Activated T-cell treated with anti-CD3 and anti-CD28 coated beads, Interleukin-2, amount 50 U/mL, for 24 hours (primary cell): ENCODE results near the gene CIPC.

Experiments used
- DNase-seq: peaks from one replicate; pipeline ENCODE4 v3.0.0-alpha.2; 2020
- H3K27ac Mint-ChIP-seq: 2 replicates; pipeline ENCODE4 v1.8.0; 2020; ENCODE audit warnings: mild to moderate bottlenecking, mixed read lengths
- H3K27me3 Mint-ChIP-seq: 2 replicates; pipeline ENCODE4 v1.8.0; 2020; ENCODE audit warnings: mixed read lengths
- H3K36me3 Mint-ChIP-seq: 2 replicates; pipeline ENCODE4 v1.8.0; 2020; ENCODE audit warnings: low read depth, mixed read lengths
- H3K4me1 Mint-ChIP-seq: 2 replicates; pipeline ENCODE4 v1.8.0; 2020; ENCODE audit warnings: low read depth, mixed read lengths
- H3K4me3 Mint-ChIP-seq: 2 replicates; pipeline ENCODE4 v1.8.0; 2020; ENCODE audit warnings: mild to moderate bottlenecking, moderate library complexity, mixed read lengths
- H3K9me3 Mint-ChIP-seq: 2 replicates; pipeline ENCODE4 v1.8.0; 2020; ENCODE audit warnings: mixed read lengths

Gene CIPC

DNA sequence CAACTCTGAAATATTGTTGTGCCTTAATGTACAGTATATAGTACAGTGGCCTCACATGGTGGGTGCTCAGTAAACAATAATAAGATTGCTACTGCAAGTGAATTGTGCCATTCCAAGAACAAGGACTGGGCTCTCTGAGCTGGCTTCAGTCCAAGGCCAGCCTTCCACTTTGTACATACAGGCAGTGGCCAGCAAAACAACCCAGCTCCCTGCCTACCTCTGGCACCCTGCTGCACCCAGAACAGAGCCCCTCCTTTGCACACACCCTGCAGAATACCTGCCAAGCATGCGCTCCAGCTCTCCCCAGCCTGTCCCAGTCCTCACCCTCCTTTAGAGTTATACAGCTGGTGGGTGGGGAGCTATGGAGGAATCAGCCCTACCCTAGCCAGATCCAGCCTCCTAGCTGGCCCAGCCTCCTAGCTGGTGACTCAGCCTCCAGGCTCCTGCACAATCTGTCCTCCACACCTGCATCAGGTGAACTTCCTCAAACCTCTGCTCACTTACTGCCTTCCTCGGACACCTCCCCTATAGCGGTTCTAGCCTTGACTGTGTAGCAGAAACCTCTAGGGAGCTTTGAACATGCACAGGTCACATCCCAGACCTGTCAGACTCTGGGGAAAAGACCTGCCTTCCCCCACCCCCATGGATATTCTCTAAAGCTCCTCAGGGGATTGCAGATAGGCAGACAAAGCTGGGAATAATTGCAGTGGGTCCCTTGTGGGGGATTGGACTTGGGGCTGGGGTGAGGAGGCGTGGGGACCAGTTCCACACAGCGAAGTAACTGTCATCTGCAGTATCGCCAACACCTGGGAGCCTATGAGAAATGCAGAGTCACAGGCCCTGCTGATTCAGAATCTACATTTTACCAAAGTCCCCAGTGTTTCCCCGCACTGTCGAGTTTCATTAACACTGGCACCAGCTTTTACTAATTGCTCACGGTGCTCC lies 25.6 kb downstream of the CIPC start:
- no peaks in the 10 kb centered on the region for H3K9me3 Mint-ChIP-seq
- peaks cover 48% of the 10 kb centered on the region for H3K4me1 Mint-ChIP-seq
- H3K4me3 Mint-ChIP-seq = peak overlapping the region; percentile 75
- H3K36me3 Mint-ChIP-seq = peaks cover 20% of the 10 kb centered on the region
- H3K27me3 Mint-ChIP-seq = peaks cover 25% of the 10 kb centered on the region
- no peak for DNase-seq
- peak overlapping the region; percentile 27 for H3K27ac Mint-ChIP-seq

DNA sequence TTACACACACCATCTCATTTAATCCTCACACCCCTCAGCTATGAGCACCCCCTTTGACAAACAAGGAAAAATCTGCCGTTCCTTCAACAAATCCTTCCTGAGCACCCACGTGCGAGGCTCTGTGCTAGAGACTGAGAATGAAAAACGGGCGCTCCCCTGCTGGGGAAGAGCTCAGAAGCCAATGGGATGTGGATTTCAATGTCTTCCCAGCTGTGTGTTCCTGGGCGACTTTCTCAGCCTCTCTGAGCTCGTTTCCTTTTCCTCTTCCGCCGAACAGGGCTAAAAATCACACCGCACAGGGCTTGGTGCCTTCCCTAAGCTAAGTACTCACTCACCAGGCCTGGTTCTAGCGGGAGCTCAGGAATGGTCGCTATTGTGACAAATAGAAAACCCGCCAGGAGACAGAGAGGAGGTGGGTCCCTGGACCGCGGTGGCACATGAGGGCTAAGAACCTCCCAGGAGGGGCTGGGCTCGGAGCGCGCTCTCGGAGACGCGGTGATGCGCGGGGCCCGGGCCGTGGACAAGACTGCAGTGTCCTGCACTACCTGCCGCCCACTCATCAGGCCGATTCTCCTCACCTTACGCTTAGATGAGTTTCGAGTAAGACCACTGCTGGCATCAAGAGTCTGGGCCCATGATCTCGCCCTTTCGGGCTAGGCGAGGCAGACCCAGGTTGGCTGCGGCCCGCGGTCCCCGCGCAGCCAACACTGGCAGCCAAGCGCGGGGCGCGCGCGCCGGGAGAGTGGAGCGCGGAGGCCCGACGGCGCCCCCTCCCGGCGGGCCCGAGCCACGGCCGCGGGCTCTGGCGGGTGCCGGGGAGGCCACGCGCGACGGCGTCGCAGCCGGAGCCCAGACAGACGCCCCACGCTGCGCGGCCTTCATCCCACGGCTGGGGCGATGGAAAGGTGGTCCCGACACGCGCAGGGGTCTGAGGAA lies 26.6 kb downstream of the CIPC start:
- Mint-ChIP-seq H3K27me3 (peaks cover 27% of the 10 kb centered on the region), H3K4me3 (peak overlapping the region; percentile 75), H3K36me3 (peaks cover 17% of the 10 kb centered on the region), H3K4me1 (peaks cover 48% of the 10 kb centered on the region), H3K27ac (peak overlapping the region; percentile 74), H3K9me3 (no peaks in the 10 kb centered on the region)
- peak; percentile 81 for DNase-seq

DNA sequence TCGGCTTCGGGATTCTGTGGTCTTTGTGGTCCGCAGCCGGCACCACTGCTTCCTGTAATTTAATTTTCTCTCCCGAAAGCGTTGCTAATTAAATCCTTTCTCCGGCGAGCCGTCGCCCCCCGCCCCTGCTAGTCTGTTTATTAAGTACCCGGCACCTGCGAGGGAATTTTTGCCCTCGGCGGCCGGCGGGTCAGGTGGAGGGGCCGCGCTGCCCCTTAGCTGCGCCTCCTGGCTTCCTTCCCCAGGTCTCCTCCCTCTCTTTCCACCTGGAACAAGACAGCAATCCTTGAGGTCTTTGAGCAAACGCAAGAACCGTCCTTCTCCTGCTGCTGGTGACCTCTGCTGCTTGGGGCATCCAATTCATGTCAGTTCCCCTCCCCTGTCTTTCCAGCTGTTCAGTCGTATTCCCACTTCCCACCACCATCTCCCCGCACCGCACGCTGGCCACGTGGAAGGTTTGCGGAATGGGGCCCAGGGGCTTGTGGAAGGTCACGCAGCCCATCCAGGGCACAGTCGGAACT lies 27.3 kb downstream of the CIPC start:
- no peaks in the 10 kb centered on the region for H3K9me3 Mint-ChIP-seq
- DNase-seq = no peak
- peaks cover 14% of the 10 kb centered on the region for H3K36me3 Mint-ChIP-seq
- H3K4me1 Mint-ChIP-seq = peaks cover 41% of the 10 kb centered on the region
- peak overlapping the region; percentile 8 for H3K27ac Mint-ChIP-seq
- H3K4me3 Mint-ChIP-seq = peak overlapping the region; percentile 64
- peaks cover 30% of the 10 kb centered on the region for H3K27me3 Mint-ChIP-seq

DNA sequence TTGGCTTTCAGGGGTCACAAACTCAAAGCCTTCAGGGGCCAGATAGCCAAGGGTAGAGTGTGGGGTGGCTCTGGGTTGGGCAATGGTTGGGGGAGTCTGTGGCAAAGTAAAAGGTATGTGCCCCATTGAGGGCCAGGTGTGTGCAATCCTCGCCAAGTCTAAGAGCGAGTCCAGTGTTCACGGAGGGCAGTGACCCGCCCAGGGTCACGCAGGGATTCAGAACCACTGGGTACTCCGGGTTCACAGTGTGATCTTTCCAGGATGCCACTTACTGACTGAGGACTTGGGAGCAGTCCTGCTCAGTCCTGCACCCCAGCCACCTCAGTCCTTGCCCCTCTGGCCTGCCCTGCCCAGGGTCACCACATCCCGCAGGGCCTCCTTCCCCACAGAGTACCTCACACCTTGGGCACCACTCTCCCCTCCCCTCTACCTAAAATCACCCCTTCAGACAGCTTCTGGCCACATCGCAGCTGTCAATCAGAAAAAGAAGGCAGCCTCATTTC lies 27.8 kb downstream of the CIPC start:
- peaks cover 36% of the 10 kb centered on the region for H3K4me1 Mint-ChIP-seq
- peaks cover 30% of the 10 kb centered on the region for H3K27me3 Mint-ChIP-seq
- H3K4me3 Mint-ChIP-seq = peak overlapping the region; percentile 64
- H3K9me3 Mint-ChIP-seq = no peaks in the 10 kb centered on the region
- H3K36me3 Mint-ChIP-seq = peaks cover 10% of the 10 kb centered on the region
- no peak overlapping the region for H3K27ac Mint-ChIP-seq
- DNase-seq = no peak

DNA sequence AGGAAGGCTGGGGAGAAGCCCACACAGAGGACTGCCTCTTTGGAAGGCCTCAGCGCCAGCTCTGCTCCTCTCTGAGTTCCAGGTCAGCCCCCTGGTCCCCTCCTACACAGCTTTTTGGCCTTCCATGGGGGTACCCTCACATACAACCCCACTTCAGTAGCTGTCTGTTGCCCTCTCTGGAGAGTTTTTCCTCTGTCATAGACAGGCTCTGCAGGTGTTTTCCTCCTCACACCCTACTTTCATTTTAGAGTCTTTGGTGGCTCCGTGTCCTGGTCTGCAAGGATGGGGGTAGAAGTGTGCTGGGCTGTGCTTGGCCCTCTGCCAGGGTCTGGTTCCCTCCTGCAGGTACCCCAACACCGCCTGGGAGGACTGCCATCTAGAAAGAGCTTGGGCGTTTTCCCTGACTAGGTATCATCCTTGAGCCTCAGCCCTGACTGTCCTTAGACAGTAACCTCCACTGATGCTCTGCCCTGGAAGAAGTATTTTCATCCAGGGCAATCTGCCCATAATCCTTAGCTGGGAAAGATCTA lies 28.5 kb downstream of the CIPC start:
- Mint-ChIP-seq H3K27ac (no peak overlapping the region), H3K9me3 (no peaks in the 10 kb centered on the region), H3K36me3 (peaks cover 5% of the 10 kb centered on the region), H3K4me1 (peaks cover 30% of the 10 kb centered on the region), H3K4me3 (no peak overlapping the region), H3K27me3 (peaks cover 34% of the 10 kb centered on the region)
- no peak for DNase-seq

DNA sequence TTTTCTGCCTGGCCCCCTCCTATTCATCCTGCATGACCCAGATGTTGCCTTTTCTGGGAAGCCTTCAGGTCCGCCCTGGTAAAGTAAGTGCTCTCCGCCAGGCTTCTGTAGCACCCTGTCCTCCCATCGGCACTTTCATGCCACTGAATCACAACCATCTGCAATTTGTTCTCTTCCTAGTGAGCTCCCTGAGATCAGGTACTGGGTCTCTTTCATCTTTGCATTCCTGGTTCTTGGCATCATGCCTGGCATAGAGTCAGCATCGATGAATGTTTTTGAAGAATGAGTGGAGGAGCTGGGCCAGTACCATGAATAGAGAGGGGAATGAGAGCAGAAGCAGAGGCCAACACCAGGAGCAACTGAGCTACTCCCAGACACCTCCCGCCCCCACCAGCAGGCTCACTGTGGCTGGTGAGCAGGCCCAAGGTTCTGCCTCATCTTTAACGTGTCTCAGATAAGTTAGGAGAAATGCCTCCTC lies 30.4 kb downstream of the CIPC start:
- Mint-ChIP-seq H3K4me3 (no peak overlapping the region), H3K27me3 (peaks cover 53% of the 10 kb centered on the region)

DNA sequence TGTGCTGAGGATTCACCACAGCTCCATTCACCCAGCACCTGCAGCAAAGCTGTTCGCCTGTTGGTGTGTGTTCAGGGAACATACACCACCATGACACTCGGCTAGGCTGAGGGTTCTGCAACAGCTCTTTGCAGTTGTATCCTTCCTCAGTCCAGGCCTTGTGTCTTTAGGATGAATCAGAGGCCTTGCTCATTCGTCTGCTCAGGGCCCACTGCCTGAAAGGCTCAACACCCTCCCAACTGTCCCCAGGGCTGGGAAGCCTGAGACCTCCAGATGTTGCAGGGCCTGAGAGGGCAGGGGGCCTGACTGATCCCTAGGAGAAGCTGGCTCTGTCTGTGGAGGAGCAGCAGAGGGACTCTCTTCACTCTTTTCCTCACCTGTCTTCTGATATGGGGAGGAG lies 32.3 kb downstream of the CIPC start:
- Mint-ChIP-seq H3K27me3 (peaks cover 71% of the 10 kb centered on the region), H3K36me3 (no peaks in the 10 kb centered on the region), H3K4me3 (no peak overlapping the region), H3K27ac (no peak overlapping the region), H3K4me1 (peaks cover 6% of the 10 kb centered on the region), H3K9me3 (no peaks in the 10 kb centered on the region)
- no peak for DNase-seq

More for the DNA sequence above, 30.4 kb downstream of the CIPC start:
- Mint-ChIP-seq H3K4me1 (peaks cover 18% of the 10 kb centered on the region), H3K9me3 (no peaks in the 10 kb centered on the region), H3K27ac (no peak overlapping the region), H3K36me3 (no peaks in the 10 kb centered on the region)
- DNase-seq = no peak

DNA sequence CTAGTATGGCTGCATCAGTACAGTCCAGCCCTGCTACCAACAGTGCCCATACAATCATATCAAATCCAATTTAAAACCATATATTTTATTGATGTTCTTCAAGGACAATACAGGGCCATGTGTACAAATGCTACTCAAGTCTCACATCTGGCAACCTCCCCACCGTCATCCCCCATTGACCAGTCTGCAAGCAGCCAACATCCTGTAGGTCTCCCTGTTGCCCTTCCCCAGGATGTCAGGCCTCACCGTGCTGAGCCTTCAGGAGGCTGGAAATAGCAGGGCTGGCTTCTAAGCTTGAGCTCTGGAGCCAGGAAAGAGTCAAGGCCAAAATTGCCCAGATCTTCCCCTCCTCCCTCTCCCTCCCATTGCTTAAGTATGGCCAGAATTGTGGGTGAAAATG lies 33.1 kb downstream of the CIPC start:
- no peaks in the 10 kb centered on the region for H3K36me3 Mint-ChIP-seq
- peaks cover 3% of the 10 kb centered on the region for H3K4me1 Mint-ChIP-seq
- no peak overlapping the region for H3K4me3 Mint-ChIP-seq
- no peak overlapping the region for H3K27ac Mint-ChIP-seq
- no peaks in the 10 kb centered on the region for H3K9me3 Mint-ChIP-seq
- H3K27me3 Mint-ChIP-seq = peaks cover 69% of the 10 kb centered on the region
- no peak for DNase-seq

DNA sequence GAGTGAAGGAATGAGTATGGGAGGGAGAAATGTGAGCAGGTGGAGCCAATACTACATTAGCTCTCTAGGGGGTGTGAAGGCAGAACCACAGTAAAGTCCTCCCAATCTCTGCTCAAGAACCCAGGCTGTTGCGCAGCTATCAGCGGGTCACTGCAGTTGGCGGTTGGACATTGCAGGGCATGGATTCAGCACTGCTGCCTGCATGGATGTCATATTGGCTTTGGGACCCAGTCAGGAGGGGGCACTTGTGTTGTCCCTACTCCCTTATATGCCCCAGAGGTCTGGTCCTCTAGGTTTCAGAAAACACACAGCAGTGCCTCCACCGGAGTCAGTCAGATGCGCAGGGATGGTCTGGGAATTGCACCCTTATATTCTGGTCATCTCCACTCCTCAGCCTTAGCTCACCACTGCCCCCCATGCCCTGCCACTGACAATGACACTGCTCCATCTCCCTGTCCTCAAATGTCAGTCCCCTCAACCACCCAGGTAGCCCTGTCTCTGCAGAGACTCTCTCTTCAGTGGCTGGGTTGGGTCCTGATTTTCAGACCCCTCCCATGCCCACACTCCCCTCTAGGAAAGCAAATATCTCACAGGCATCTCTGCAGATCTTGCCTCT lies 33.9 kb downstream of the CIPC start:
- Mint-ChIP-seq H3K36me3 (no peaks in the 10 kb centered on the region), H3K9me3 (no peaks in the 10 kb centered on the region), H3K4me1 (peaks cover 3% of the 10 kb centered on the region), H3K4me3 (no peak overlapping the region), H3K27ac (no peak overlapping the region), H3K27me3 (peaks cover 71% of the 10 kb centered on the region)
- no peak for DNase-seq

DNA sequence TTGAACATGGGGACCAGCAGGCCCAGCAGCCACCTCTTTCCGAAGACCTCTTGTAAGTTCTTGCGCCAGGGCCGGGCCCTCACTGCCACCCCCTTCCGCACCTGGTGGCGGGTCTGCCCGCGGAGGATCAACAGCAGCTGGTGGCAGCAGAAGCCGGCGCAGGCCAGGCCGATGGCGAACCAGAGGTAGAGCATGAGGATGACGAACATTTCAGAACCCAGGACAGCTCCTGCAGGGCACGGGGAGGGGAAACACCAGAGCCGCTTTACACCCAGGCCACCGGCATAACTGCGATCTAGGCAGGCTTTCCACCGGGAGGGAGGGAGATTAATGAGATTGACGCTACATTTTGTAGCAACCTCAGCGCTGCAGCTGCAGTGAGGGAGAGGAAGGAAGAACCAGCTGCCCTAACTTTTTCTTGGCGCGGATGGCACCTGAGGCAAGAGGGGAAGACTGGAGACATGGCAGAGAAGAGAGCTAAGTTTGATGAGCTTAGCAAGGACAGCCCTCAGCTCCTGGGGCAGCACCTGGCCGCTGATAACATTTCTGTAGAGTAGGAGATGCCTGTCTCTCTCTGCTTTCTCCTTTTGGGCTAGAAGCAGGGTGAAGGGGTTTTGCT lies 35.8 kb downstream of the CIPC start:
- peak; percentile 67 for DNase-seq
- Mint-ChIP-seq H3K27me3 (peaks cover 74% of the 10 kb centered on the region), H3K27ac (no peak overlapping the region), H3K4me1 (peaks cover 3% of the 10 kb centered on the region), H3K36me3 (no peaks in the 10 kb centered on the region), H3K9me3 (no peaks in the 10 kb centered on the region), H3K4me3 (no peak overlapping the region)

DNA sequence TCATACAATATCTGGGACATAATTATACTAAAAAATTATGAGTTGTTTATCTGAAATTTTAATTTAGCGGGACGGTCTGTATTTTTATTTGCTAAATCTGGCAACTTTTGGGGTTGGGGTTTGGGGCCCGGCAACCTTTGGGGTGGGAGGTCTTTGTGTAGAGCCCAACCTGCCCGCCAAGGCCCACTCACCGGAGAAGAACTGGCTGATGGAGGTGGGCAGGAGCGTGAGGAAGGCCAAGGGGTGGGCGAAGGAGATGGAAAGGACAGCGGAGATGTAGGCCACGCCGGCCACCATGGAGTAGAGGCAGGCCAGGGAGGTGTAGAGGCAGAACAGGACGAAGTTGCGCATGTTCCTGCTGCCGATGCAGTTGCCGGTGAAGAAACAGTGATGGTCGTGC lies 41.0 kb downstream of the CIPC start:
- no peaks in the 10 kb centered on the region for H3K36me3 Mint-ChIP-seq
- no peak overlapping the region for H3K27ac Mint-ChIP-seq
- no peaks in the 10 kb centered on the region for H3K9me3 Mint-ChIP-seq
- no peak for DNase-seq
- H3K4me3 Mint-ChIP-seq = no peak overlapping the region
- peaks cover 84% of the 10 kb centered on the region for H3K27me3 Mint-ChIP-seq
- H3K4me1 Mint-ChIP-seq = peaks cover 19% of the 10 kb centered on the region

DNA sequence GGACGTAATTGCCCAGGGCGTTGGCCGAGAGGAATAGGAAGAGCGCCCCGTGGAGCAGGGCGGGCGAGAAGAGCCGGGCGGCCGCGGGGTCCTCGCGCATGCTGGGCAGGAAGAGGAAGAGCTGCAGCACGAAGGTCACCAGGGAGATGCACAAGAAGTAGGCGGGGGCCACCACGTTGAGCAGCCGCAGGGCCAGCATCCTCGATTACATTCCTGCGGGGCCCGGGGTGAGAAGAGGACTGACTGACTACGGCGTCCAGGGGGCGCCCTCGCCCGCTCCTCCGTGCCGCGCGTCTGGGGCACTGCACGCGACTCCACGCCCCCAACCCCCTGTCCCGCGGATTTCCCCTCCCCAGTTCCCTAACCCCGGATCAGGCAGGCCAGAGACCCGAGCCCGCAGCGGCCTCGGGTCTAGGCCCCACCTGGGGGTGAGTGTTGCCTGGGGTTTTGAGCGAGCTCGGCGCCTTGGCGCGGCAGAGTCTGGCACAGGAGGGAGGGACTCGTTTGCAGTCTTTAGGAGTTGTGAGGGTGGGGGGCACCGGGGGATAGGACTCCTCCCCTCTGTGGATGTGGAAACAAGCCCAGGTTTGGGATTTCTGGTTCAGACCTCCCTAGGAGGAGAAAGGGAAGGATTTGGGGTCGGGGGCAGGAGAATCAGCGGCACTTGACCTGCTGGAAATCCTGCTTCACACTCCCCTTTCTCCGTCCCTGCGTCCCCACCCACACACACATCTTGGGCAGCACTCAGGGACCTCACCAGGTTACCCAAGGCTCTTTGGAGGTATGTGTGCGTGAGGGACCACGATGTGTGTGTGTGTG lies 41.7 kb downstream of the CIPC start:
- Mint-ChIP-seq H3K36me3 (no peaks in the 10 kb centered on the region), H3K4me1 (peaks cover 19% of the 10 kb centered on the region), H3K4me3 (peak overlapping the region; percentile 55), H3K27ac (no peak overlapping the region), H3K9me3 (no peaks in the 10 kb centered on the region), H3K27me3 (peaks cover 84% of the 10 kb centered on the region)
- peak; percentile 70 for DNase-seq
